GM12872 (cell line): ENCODE results near the gene CYP2J2.

ENCODE experiments used
- CTCF ChIP-seq: IDR thresholded peaks from 3 replicates; pipeline ENCODE4 v1.5.1; 2011; ENCODE audit warnings: low read depth, mild to moderate bottlenecking, low read length, moderate library complexity; ENCODE audit not compliant: insufficient read depth

CYP2J2 gene

GRCh38 chr1:59846209-59846894 lies 80.2 kb downstream of the CYP2J2 start:
- no peak for TF ChIP-seq CTCF

DNA sequence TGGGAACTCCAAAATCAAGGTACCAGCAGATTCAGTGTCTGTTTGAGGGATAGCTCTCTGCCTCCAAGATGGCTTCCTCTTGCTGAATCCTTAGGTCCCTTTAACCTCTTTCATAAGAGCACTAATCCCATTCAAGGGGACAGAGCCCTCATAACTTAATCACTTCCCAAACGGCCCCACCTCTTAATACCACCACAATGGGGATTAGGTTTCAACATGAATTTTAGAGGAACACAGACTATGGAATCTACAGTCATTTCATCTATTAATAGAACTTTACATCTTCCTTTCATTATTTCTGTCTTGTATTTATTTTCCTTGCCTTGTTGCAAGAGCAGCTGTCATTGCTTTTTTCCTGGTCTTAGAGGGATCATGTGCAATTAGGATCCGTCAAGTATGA lies 81.5 kb downstream of the CYP2J2 start:
- no peak for TF ChIP-seq CTCF
